NK-92 (cell line): Measurements from ENCODE around the gene APOH.

Experiments
- DNase-seq: peaks from one replicate; lab custom pipeline; 2025; ENCODE audit not compliant: unreplicated experiment; lab: John Stamatoyannopoulos, UW

APOH gene

DNA sequence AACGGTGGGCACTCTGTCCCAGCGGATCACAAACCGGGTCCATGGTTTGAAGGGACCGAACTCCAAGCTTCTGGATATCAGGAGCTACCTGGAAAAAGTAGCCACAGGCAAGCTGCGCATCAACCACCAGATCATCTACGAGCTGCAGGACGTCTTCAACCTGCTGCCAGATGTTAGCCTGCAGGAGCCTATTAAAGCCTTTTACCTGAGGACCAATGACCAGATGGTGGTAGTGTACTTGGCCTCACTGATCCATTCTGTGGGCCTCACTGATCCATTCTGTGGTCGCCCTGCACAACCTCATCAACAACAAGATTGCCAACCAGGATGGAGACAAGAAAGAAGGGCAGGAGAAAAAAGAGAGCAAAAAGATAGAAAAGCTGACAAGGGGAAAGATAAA, 31.0 kb downstream of the APOH start:
- DNase-seq: no peak

DNA sequence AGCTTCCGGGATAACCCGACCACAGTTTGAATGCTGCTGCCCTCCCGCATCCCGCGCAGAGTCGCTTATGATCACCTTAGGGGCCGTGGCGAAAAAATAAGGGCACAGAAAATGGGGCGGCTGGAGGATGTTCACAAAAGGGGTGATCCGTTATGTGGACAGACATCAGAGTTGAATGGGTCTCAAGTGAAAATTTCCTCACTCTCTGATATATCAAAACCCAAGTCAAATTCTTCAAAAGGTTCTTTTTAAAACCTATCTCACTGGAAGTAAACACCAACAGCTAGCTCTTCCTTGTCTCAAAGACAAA, 36.9 kb downstream of the APOH start:
- no peak for DNase-seq

GRCh38 chr17:66191593-66192377, 37.4 kb downstream of the APOH start, which contains the start of gene CEP112:
Gene CEP112 (minus strand): TSS chr17:66192133.
- no peak for DNase-seq

DNA sequence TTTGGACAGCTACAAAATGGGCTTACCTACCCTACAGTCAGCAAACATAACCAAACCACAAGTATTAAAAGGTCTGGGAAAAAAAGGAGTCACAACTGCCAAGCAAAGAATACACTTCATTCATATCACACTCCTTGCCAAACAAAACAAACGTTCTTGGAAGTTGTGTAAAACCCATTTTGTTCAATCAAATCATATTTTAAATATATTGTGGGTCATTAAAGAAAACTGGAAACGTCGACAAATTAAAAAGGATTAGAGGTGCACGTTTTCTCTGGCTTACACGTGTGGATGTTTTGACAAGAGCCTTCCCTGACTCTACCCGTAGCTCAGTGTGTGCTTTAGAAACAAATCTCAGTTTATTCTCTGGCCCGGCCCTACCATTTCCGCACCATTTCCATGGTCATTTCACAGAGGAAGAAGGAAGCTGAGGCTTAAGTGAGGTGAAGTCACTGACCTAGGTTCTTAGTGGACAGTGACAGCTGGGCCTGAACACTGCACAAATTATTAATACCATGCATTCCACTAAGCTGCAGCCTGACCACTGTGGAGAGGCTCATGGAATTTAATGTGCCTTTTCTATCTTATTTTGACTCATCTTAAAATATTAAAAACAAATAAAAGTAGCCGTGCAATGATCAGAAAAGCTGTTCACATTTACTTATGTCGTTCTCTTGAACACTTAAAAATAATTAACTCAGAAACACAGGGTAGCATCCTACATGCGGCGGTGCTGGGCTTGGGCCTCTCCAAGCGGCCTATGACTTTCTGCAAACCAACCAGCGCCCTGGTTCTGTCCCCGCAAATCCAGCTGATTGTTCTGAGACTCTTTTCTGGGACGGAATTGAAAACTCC, 38.2 kb downstream of the APOH start:
- DNase-seq: no peak

GRCh38 chr17:66187718-66188117, 41.5 kb downstream of the APOH start:
- DNase-seq: no peak

DNA sequence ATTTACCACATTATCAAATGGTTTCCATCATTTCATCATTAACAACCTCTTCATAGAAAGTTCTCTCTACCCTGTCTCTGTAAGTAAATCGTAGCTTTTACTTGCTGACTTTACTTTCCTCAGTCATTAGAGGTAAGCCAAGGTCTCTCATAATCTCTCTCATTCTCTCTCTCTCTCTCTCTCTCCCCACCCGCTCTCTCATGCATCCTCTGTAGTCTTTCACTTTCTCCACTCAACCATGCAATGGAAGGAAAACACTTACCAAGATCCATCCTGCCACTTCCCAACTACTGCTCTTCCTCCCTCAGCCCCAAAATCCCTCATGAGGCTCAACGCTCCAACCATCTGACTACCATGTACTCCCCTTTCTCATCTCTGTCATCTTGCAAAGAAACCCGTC, 43.4 kb downstream of the APOH start:
- DNase-seq: no peak

DNA sequence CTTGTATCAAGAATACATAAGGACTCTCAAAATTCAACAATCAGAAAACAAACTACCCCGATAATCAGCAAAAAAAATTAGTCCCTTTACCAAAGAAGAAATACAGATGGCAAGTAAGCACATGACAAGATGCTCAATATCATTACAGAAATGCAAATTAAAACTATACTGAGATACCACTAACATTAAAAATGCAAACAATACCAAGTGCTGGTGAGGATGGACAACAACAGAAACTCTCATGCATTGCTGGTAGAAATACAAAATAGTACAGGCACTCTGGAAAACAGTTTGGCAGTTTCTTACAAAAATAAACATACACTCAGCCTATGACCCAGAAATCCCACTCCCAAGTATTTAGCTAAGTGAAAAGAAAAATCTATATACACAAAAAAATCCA, 44.8 kb downstream of the APOH start:
- no peak for DNase-seq

- no peak for DNase-seq
These were observed 45.7 kb downstream of the APOH start for GRCh38 chr17:66183529-66183928.

GRCh38 chr17:66178642-66179041, 50.6 kb downstream of the APOH start:
- no peak for DNase-seq

DNA sequence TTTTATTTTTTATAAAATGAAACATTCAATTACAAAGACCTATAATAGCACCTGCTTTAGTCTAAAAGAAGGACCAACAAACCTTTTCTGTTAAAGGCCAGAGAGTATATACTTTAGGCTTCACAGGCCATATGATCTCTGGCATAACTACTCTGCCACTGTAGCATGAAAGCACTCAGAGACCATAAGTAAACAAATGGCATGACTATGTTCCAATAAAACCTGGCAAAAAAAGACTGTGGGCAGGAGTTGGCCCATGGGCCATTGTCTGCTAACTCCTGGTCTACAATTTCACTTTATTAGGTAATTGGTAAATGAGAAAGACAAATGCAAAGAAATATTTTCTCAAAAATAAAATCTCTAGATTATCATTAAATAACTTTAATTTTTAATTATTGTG, 52.2 kb downstream of the APOH start:
- DNase-seq: no peak

DNA sequence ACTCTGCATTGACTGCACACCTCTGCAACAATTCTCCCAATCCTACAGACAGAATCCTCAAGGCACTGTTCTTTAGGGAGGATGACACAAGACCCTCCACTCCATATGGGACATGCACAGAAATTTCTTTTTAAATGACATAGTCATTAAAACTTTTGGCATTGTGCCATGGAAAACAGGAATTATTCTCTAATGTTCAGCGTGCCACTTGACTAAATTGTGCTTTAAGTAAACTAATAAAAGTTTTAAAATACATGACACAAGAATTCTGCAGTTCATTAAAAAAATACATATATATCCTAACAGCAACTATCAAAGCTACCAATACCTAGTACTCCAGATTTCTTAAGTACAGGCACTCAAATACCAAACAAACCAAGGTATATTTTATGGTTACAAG, 53.3 kb downstream of the APOH start:
- no peak for DNase-seq

GRCh38 chr17:66172691-66173223, 56.5 kb downstream of the APOH start:
- no peak for DNase-seq

GRCh38 chr17:66172144-66172543, 57.1 kb downstream of the APOH start:
- DNase-seq: no peak

- DNase-seq: no peak
These were observed 57.5 kb downstream of the APOH start for GRCh38 chr17:66171692-66172091.

DNA sequence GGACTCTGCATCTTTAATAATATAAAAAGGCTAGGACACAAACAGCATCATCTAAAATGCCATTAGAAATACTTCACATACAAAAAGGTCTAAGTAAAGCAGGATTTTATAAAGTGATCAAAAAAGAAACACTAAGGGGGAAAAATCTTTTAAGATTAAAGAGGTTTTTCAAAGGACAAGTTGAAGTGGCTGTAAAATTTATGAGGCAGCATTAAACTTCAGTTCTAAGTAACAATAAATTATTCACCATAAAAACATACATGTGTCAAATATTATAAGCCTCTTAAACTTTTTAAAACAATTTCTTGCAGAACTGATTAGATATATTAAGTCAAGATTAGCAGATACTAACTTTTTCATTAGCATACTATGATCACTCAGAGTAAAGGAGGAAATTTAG, 58.0 kb downstream of the APOH start:
- no peak for DNase-seq

- no peak for DNase-seq
These were observed 59.4 kb downstream of the APOH start for GRCh38 chr17:66169839-66170238.

DNA sequence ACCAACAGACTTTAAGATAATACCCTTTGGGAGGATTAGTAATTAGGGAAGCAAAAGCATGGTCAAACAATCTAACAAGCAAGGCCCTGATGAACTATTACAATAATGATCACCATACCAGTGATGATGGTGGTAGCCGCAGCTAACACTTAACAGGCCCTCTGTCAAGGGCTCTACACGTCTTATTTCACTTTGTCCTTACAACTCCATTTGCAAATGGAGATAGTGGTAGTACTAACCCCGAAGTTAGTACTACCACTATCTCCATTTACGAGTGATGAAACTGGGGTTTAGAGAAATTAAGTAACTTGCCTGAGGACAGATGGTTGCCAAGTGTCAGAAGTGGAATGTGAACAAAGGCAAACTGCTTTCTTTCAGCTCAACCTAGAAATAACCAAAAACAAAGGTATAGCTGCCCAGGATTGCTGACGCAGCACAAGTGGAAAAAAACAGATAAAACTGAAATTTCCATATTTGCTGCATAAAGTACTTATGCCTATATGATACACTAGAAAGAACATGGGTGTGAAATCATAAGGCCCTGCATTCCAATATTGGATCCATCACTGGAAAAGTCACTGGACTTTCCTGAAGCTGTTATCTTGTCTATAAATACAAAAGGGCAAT, 61.9 kb downstream of the APOH start:
- no peak for DNase-seq

- no peak for DNase-seq
These were observed 63.6 kb downstream of the APOH start for GRCh38 chr17:66165537-66166123.
